GM12892 (cell line): ENCODE results near the gene HAPLN2.

Experiments
- POLR2A ChIP-seq: IDR thresholded peaks from 2 replicates; pipeline ENCODE4 v1.6.1; 2011; ENCODE audit warnings: low read depth, low read length, control low read depth
- POLR2AphosphoS5 ChIP-seq: IDR thresholded peaks from 2 replicates; pipeline ENCODE4 v1.6.1; 2011; ENCODE audit warnings: low read depth, low read length, control low read depth
- TAF1 ChIP-seq: IDR thresholded peaks from 2 replicates; pipeline ENCODE4 v1.6.1; 2011; ENCODE audit warnings: low read depth, mild to moderate bottlenecking, control low read depth, low read length, borderline replicate concordance

- TF ChIP-seq POLR2AphosphoS5, result no peak
- no peak for TF ChIP-seq POLR2A
- no peak for TF ChIP-seq TAF1
These were observed 41.7 kb upstream of the HAPLN2 start for GRCh38 chr1:156577550-156577949.
